ENCODE measurements around the gene MATN4.
A peak's percentile ranks its signal among the peaks of the same experiment; 100 is the strongest.
"Not testable (repeated sequence)": the region's sequence is repeated elsewhere in the genome, so short reads cannot be mapped to it uniquely, and the experiment has no call there.

MATN4 gene, protein sequence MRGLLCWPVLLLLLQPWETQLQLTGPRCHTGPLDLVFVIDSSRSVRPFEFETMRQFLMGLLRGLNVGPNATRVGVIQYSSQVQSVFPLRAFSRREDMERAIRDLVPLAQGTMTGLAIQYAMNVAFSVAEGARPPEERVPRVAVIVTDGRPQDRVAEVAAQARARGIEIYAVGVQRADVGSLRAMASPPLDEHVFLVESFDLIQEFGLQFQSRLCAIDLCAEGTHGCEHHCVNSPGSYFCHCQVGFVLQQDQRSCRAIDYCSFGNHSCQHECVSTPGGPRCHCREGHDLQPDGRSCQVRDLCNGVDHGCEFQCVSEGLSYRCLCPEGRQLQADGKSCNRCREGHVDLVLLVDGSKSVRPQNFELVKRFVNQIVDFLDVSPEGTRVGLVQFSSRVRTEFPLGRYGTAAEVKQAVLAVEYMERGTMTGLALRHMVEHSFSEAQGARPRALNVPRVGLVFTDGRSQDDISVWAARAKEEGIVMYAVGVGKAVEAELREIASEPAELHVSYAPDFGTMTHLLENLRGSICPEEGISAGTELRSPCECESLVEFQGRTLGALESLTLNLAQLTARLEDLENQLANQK

DNA sequence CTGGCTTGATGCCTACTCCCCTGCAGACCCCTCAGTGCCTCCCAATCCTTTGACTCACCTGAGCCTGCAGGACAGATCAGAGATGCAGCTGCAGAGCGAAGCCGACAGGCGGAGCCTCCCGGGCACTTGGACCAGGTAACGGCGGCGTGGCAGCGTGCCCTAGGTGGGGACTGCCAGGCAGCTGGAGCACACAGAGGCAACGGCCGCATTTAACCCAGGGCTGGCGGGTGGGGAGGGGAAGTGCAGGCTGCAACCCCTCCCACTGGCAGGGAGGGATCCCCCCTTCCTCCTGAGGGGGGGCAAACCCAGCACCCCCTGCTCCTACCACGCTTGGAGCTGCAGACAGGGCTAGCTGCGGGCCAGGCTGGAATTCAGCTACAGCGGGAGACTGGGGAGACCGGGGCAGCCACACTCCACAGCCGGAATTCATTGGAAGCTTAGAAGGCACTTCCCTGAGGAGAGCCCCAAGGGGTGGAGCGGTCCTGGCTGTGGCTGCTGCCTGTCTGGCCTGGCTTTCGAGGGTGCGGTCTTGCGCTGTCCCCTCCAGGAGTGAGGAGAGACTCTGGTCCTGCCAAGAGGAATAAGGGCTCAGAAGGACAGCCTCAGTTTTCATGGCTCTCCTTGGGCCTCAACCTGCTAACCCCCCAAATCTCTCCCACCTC, at the start of gene MATN4:
Gene MATN4, minus strand, starts transcription at position 183 of the 662 bp plus-strand sequence. CDS start 2,717 bp downstream, outside the sequence.
- DNase-seq, result no peak

GRCh38 chr20:45355209-45356084, 47.3 kb upstream of the MATN4 start:
- no peak for DNase-seq

GRCh38 chr20:45354423-45355208, 46.5 kb upstream of the MATN4 start:
- no peak for DNase-seq

DNA sequence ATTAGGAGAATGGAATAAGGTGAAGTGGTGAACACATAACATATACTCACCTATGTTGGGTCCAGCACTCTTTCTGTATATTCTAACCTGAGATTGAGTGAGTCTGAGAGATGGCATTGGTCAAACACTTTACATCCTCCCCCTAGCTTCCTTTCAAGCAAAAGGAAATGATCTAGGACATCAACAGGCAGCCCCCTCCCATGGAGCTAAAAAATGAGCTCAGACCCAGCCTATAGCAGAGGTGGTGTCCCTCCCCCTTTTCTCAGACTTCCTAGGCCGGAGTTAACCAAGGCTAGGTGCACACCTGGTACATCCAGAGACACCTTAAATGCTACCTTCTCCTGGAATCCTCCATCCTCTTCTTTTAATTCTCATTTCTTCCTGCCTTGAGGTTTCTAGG, 45.6 kb upstream of the MATN4 start:
- DNase-seq, result no peak

DNA sequence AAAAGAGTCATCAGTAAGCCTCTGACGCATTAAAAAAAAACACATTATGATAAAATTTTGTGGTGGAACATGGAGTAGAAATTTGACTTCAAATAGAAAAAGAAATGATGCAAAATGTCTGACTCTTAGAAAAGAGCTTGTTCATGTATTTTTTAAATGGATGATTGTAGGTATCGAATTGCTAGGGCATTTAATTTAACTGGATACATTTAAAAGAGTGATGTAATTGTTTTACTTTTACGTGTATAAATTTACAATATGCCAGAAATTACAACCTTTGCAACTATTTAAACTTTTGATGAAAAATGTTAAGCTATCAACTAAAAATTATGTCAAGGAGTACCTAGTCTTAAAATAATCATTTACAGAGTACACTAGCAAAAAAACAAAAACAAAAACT, 44.6 kb upstream of the MATN4 start:
- DNase-seq, result no peak

DNA sequence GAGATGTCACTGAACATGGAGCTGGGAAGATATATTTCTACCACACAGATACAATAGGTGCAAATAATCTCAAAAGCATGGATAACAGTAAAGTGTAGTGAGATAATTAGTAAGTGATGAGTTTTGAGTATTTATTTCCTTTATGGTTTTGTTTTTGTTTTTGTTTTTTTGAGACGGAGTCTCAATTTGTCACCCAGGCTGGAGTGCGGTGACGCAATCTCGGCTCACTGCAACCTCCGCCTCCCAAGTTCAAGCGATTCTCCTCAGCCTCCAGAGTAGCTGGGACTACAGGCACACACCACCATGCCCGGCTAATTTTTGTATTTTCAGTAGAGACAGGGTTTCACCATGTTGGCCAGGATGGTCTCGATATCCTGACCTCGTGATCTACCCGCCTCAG, 42.7 kb upstream of the MATN4 start:
- DNase-seq, result not testable (repeated sequence)

DNA sequence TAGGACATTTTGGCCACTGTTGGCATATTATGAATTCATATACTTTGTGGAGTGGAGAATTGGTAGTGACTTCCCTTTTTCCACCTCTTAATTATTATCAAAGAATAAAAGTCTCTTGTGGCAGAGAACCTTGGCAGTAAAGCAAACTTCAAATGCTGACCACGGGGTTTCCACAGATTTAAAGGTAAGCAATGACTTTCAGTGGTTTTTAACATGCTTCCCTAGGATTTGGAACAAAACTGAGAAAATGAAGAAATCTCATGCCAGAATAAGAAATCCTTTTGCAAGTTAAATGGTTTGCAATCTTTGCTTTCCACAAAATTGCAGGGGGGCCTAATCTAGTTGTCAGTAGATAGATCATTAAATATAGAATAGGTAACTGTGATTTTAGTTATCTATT, 42.1 kb upstream of the MATN4 start:
- no peak for DNase-seq

DNA sequence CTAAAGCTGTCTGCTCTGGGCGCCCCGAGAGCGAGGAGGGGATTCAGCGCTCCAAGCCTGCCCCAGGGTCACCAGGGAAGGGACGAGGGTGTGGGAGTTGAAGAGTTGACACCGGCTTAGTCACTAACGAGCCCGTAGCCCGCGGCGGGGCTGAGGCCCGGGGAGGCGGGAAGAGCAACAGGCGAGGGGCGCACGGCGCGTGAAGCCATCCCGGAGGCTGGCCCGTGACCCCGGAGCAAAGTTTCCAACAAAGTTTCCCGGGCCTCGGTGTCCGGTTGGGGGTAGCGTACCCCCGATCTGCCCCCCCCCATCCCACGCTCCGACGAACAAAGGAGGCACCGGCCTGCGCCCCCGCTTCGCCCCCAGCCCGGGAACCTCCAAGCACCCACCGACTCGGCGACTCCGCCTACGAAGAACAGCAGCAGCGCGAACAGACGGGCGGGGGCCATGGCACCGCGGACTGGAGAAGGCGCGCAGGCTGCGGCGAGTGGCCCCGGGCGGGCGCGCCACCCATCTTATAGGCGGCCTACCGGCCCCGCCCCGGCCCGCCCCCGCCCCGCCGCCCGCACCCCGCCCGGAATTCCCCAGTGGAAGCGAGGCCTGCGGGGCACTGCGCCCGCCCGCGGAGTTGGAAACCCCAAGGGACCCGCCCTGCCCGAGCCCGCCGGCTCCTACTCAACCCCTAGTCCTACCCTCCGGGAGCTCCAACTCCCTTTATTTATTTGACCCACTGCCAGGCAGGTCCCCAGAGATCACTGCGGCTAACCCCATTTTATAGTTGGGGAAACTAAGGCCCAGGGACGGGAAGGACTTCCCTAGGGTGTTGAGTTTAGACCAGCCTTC, 40.1 kb upstream of the MATN4 start, which contains the start of gene SDC4:
Gene SDC4, minus strand, starts transcription at position 489 of the 843 bp plus-strand sequence. Its CDS starts 40 bp downstream, at position 449.
- no peak for DNase-seq

- no peak for DNase-seq
These were observed 39.3 kb upstream of the MATN4 start for GRCh38 chr20:45347297-45347935.

DNA sequence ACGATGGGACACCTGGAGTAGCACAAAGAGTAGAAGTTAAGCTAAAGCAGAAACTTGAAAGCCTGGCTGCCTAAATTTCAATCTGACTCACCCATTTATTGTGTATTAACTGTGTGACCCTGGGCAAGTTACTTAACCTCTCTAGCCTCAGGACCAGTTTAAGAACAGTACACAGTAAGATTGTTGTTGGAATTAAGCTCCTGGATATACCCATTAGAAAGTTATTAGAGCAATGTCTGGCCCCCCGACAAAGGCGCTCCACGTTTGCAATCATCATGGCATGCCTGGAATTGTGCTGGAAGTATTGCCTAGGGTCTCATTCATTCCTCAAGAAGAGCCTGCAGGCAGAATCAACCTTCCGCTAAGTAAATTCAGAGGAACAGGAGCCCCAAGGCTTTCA, 38.8 kb upstream of the MATN4 start:
- no peak for DNase-seq

DNA sequence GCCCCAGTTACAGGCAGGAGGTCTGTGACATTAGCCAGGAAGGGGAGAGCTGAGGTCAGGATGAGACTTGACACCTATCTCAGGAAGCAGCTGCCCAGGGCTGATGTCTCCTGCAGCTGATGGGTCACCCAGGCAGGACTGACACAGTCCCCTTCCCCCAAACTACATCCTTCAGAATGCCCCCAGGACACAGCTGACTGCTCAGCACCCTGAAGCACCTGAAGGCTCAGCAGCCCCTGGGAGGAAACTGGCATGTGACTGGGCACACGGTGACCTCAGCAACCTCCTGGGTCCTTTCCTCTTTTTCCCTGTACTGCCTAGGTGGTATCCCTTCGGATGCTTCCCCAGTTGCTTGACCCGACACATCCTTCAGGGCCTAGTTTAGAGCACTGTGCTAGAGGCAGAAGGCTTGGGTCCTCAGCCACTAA, 38.2 kb upstream of the MATN4 start:
- no peak for DNase-seq

DNA sequence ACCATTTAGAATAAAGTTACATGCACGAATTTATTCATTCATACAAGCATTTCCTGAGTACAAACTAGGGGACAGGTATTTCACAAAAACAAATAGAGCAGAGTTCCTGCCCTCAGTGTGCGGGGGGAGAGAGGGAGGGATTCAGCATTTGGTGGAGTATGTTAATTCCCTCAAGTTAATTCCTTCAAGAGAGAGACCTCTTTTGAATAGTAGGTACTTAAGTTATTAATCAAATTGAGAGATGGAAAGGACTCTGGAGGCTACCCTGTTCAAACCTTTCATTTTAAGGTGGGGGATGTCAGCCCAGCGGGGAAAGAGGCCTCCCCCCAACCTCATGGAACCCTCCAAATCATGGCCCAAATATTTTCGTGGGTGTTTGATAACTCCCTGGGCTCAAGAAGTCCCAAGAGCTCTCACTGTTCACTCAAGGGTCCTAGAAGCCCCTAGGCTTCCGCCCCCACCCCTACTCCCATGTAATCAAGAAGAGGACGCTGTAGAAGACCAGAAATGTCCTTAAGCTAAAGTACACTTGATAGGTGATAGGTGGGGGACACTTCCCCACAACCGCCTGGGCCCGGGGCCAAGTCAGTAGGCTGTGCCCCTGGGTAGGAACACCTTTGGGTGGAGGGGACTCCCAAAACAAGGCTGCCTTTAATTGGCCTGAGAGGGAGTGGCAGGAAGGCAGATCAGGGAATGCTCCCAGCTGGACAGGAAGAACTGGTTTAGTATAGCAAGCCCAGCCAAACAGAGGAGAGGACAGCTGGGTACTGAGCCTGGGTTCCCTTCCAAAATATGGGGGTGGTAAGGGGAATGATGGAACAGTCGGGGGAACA, 37.2 kb upstream of the MATN4 start:
- no peak for DNase-seq

DNA sequence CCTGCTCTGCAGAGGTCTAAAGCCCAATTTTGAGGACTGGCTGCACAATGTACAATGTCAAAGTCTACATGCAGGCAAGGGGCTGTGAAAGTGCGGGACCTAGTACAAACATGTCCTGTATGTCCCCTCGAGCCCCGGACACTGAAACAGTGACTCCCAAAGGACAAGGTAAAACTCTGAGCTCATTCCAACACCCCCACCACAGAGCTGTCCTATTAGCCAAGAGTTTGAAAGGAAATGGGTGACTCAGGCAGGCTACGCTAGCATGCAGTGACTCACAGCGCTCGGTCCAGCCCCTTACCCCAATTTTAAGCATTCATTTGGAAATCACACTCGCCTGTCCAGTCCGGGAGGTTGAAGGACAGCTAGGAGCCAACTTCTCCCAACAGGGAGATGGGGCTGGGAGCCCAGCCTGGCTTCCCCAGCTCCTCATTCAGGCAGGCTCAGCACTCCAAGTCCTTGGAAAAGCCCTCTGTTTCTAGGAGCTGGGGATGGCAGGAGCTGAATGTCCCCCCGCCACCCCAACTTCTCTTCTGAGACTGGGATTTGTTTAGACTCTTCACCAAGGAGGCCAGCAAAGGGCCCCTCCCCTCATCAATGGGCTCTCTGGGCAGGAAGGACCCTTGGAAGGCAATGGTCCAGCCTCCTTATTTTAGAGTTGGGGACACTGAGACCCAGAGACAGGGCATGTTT, 36.2 kb upstream of the MATN4 start:
- DNase-seq, result peak; percentile 65 to 70

DNA sequence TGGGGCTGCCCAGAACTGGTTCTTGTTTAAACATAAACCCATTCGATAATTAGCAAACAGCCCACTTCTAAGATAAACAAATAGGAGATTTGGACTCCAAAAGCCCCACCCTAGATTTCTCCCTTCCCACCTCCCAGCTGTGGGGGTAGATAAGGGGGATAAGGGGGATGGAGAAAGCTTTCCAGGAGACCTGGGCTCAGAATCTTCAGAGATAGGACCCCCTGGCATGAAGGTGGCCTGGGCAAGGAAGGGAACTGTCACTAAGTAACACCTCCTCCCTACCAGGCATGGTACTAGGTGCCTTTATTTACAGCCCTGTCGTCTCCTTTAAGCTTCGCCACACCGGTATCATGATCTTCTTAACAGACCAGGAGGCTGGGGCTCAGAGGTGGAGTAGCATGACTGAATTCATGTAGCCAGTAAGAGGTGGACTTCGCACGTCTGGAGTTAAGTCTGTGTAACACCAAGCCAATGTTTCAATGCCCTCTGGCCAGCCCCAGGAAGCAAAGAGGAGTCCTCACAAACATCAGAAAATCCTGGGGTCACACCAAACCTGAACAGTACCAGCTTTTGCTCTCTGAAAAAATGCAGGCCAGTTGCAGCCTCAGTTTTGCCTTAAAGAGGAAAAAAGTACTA, 35.6 kb upstream of the MATN4 start:
- DNase-seq, result no peak

DNA sequence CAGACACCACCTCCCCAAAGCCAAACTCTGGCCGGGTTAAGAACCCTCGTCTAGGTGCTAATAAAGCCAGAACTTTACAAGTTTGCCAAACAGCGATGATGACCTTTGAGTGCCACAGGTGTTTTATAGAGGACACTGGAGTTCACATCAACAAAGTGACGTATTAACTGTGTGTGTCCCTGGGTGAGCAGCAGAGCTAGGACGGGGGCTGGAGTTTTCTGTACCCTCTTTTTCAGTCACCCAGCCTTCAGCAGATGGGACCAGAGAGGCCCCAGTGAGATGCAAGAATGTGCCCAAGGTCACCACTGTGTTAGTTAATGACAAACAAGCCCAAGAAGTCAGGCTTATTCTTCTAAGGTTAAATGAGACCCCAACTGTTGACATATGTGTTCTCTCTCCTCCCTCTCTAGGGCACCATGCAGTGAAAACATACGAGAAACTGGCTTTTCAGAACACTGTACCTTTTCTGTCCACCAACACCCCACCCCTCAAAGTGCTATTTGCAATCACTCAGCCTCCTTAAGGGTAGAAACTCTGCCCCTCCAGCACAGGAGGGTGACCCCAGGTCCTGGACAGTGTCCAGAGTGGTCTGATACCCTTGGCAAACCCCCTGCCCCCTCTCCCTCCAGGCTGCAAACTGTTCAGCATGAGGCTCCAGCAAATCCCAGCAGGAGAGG, 34.9 kb upstream of the MATN4 start:
- DNase-seq, result no peak

- no peak for DNase-seq
These were observed 34.1 kb upstream of the MATN4 start for GRCh38 chr20:45341939-45342854.

GRCh38 chr20:45341579-45341938, 33.5 kb upstream of the MATN4 start:
- no peak for DNase-seq

All from AML-193 (cell line).